ENCODE data around the gene NNMT. TPM values are rescaled to one million over a fixed set of nuclear protein-coding genes. Genes with fewer than 3 reads are reported as not detected.

NNMT gene
- polyA plus RNA-seq, 1 of the 3 experiments (the other 2 are of a cell fraction): 84.6 TPM

DNA sequence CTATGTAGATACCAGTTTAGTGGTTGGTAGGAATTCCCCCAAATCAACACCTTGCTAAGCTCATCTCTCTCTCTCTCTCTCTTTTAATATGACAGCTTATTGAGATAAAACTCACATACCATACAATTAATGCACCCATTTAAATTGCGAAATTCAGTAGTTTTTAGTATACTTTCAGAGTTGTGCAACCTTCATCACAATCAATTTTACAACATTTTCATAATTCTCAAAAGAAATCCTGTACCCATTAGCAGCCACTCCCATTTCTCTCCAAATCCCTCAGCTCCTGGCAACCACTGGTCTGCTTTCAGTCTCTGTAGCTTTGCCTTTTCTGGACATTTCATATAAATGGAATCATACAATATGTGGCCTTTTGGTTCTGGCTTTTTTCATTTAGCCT, 13.3 kb downstream of the NNMT start (continued):
- TF ChIP-seq CHD2 (IDR thresholded peaks at IDR 0.05; ENCODE audit: low read length, partially characterized antibody) (no peak), NFIC (IDR thresholded peaks at IDR 0.05; ENCODE audit: borderline replicate concordance) (no peak), GABPA (IDR thresholded peaks at IDR 0.05; ENCODE audit: low read depth) (no peak), MEF2A (IDR thresholded peaks at IDR 0.05; ENCODE audit: borderline replicate concordance, low read depth) (no peak)

DNA sequence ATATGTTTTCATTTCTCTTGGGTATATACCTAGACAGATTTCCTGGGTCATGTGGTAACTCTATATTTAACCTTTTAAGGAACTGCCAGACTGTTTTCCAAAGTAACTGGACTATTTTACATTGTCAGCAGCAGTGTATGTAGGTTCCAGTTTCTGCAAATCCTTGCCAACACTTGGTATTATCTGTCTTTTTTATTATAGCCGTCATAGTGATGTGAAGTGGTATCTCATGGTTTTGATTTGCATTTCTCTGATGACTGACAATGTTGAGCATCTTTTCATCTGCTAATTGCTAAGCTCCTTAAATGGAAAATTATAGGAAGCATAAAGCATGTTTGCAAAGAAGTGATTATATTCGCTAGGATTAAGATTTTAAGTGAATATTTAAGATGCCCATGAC, 13.9 kb downstream of the NNMT start:
- Histone ChIP-seq H3K9me3 (no peaks in the 10 kb centered on the region), H4K20me1 (ENCODE audit: insufficient read depth) (no peaks in the 10 kb centered on the region), H3K4me3 (ENCODE audit: low read depth in 2 of 2, low read length in 1 of 2) (no peak overlapping the region), H3K9me2 (no peaks in the 10 kb centered on the region), H3K9ac (no peak overlapping the region), H3K79me2 (ENCODE audit: insufficient read depth) (peaks cover 51% of the 10 kb centered on the region), H3K27me3 (ENCODE audit: insufficient read depth) (no peaks in the 10 kb centered on the region), H3K4me1 (ENCODE audit: control insufficient read depth in 1 of 2, insufficient read depth in 2 of 2, low read depth in 1 of 2, low read length in 1 of 2) (peaks cover 0 to 11% of the 10 kb centered on the region in 2 experiments; a peak in 1 of 4 replicates), H3K4me2 (no peak overlapping the region), H3F3A (replicated peaks; ENCODE audit: insufficient read depth) (no peaks in the 10 kb centered on the region), H2AFZ (ENCODE audit: low read depth) (no peak overlapping the region), H3K36me3 (replicated peaks in 1 of 2; ENCODE audit: control insufficient read depth in 1 of 2, insufficient read depth in 2 of 2, low read length in 1 of 2) (peaks cover 10 to 21% of the 10 kb centered on the region in 2 experiments), H3K27ac (ENCODE audit: low read depth in 2 of 2, low read length in 1 of 2) (no peak overlapping the region)
- WGBS (ENCODE audit: low lambda C conversion rate): 97% methylated on average over 2 of the region's 2 CpGs
- ChIA-PET CTCF (interaction anchor here (1.1 to 2.1 kb wide), 2 partner anchors 9 to 30 kb away, joined by 3 to 6 read pairs; no protein-coding TSS in a partner anchor), POLR2A (no interaction called here)
- no peak for DNase-seq
- TF ChIP-seq MXI1 (IDR thresholded peaks at IDR 0.05; ENCODE audit: low read depth, low read length) (no peak), TAF1 (IDR thresholded peaks at IDR 0.05; ENCODE audit: borderline replicate concordance, low read depth, low read length) (no peak), RFX5 (IDR thresholded peaks at IDR 0.05; ENCODE audit: low read length) (no peak), SIN3A (IDR thresholded peaks at IDR 0.05; ENCODE audit: borderline replicate concordance, low read depth, low read length) (no peak), SMC3 (IDR thresholded peaks at IDR 0.05; ENCODE audit: low read depth, low read length) (no peak), RXRA (IDR thresholded peaks at IDR 0.05; ENCODE audit: borderline replicate concordance, low read depth) (no peak), GATA2 (CRISPR knock-in tag; IDR thresholded peaks at IDR 0.05) (no peak), ELF1 (IDR thresholded peaks at IDR 0.05) (no peak)
- TF ChIP-seq, protein P1, sequence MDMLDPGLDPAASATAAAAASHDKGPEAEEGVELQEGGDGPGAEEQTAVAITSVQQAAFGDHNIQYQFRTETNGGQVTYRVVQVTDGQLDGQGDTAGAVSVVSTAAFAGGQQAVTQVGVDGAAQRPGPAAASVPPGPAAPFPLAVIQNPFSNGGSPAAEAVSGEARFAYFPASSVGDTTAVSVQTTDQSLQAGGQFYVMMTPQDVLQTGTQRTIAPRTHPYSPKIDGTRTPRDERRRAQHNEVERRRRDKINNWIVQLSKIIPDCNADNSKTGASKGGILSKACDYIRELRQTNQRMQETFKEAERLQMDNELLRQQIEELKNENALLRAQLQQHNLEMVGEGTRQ (IDR thresholded peaks at IDR 0.05; ENCODE audit: borderline replicate concordance, low read depth, low read length): no peak
- TF ChIP-seq, protein P2, sequence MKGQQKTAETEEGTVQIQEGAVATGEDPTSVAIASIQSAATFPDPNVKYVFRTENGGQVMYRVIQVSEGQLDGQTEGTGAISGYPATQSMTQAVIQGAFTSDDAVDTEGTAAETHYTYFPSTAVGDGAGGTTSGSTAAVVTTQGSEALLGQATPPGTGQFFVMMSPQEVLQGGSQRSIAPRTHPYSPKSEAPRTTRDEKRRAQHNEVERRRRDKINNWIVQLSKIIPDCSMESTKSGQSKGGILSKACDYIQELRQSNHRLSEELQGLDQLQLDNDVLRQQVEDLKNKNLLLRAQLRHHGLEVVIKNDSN (IDR thresholded peaks at IDR 0.05; ENCODE audit: borderline replicate concordance, low read depth): no peak

DNA sequence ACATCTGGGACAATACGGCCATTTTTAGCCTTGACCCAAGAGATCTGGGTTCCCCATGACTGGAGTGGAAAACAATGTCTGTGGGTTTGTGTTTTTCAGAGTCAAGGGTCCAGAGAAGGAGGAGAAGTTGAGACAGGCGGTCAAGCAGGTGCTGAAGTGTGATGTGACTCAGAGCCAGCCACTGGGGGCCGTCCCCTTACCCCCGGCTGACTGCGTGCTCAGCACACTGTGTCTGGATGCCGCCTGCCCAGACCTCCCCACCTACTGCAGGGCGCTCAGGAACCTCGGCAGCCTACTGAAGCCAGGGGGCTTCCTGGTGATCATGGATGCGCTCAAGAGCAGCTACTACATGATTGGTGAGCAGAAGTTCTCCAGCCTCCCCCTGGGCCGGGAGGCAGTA, 15.7 kb downstream of the NNMT start:
- Histone ChIP-seq H3K36me3 (replicated peaks in 1 of 2; ENCODE audit: control insufficient read depth in 1 of 2, insufficient read depth in 2 of 2, low read length in 1 of 2) (peaks cover 15 to 31% of the 10 kb centered on the region in 2 experiments), H3K4me1 (ENCODE audit: control insufficient read depth in 1 of 2, insufficient read depth in 2 of 2, low read depth in 1 of 2, low read length in 1 of 2) (peaks cover 0 to 11% of the 10 kb centered on the region in 2 experiments; a peak in 1 of 4 replicates), H3K4me2 (no peak overlapping the region), H2AFZ (ENCODE audit: low read depth) (no peak overlapping the region), H4K20me1 (ENCODE audit: insufficient read depth) (no peaks in the 10 kb centered on the region), H3K27me3 (ENCODE audit: insufficient read depth) (no peaks in the 10 kb centered on the region), H3K4me3 (ENCODE audit: low read depth in 2 of 2, low read length in 1 of 2) (no peak overlapping the region), H3F3A (replicated peaks; ENCODE audit: insufficient read depth) (no peaks in the 10 kb centered on the region), H3K9me3 (no peaks in the 10 kb centered on the region), H3K79me2 (ENCODE audit: insufficient read depth) (peaks cover 40% of the 10 kb centered on the region), H3K9ac (no peak overlapping the region), H3K9me2 (no peaks in the 10 kb centered on the region), H3K27ac (ENCODE audit: low read depth in 2 of 2, low read length in 1 of 2) (no peak overlapping the region)
- TF ChIP-seq TCF12 (IDR thresholded peaks at IDR 0.05) (no peak), PBX3 (IDR thresholded peaks at IDR 0.05) (no peak), ELF1 (IDR thresholded peaks at IDR 0.05) (no peak), SMC3 (IDR thresholded peaks at IDR 0.05; ENCODE audit: low read depth, low read length) (no peak), CHD2 (IDR thresholded peaks at IDR 0.05; ENCODE audit: low read length, partially characterized antibody) (no peak), FOXJ3 (CRISPR knock-in tag; IDR thresholded peaks at IDR 0.05) (no peak), RXRA (IDR thresholded peaks at IDR 0.05; ENCODE audit: borderline replicate concordance, low read depth) (no peak), NFIC (IDR thresholded peaks at IDR 0.05; ENCODE audit: borderline replicate concordance) (no peak), MAX (IDR thresholded peaks at IDR 0.05; ENCODE audit: low read depth) (no peak), EP300 (IDR thresholded peaks at IDR 0.05; ENCODE audit: borderline replicate concordance in 1 of 2, low read depth in 1 of 2, low read length in 1 of 2) (no peak)
- TF ChIP-seq, protein P2 (IDR thresholded peaks at IDR 0.05; ENCODE audit: borderline replicate concordance, low read depth): no peak
- WGBS (ENCODE audit: low lambda C conversion rate): 88% methylated on average over 10 of the region's 10 CpGs
- no peak for DNase-seq
- CTCF ChIA-PET: interaction anchor here (1.0 kb wide), 2 partner anchors 48 to 462 kb away, joined by 3 read pairs; no protein-coding TSS in a partner anchor
- POLR2A ChIA-PET: no interaction called here
